NB4 (cell line): ENCODE data around the gene CBX1.

Experiments
- DNase-seq: peaks from one replicate; pipeline ENCODE4 v3.0.0; 2010; ENCODE audit warnings: low read depth
- H3K4me3 ChIP-seq: one replicate; pipeline ENCODE4 v1.5.1; 2011; ENCODE audit warnings: mild to moderate bottlenecking, low read depth, low read length, moderate library complexity
- CTCF ChIP-seq: IDR thresholded peaks from one replicate; pipeline ENCODE4 v1.5.1; 2012; ENCODE audit warnings: low read depth, low read length
- MAX ChIP-seq: IDR thresholded peaks from 2 replicates; pipeline ENCODE4 v1.6.1; 2011; ENCODE audit warnings: low read depth, low read length
- MYC ChIP-seq: IDR thresholded peaks from 2 replicates; pipeline ENCODE4 v1.6.1; 2011; ENCODE audit warnings: low read depth, low read length
- POLR2A ChIP-seq: IDR thresholded peaks from 2 replicates; pipeline ENCODE4 v1.6.1; 2011; ENCODE audit warnings: mild to moderate bottlenecking; ENCODE audit not compliant: insufficient read length; ENCODE audit errors: extremely low read depth

CBX1 gene

GRCh38 chr17:48104440-48104839 lies 3.2 kb upstream of the CBX1 start:
- TF ChIP-seq POLR2A (no peak), MYC (no peak), MAX (no peak), CTCF (no peak)
- no peak overlapping the region for H3K4me3 ChIP-seq
- no peak for DNase-seq

- H3K4me3 ChIP-seq = no peak overlapping the region
- peak; percentile 51 for DNase-seq
- TF ChIP-seq MYC (no peak), POLR2A (no peak), CTCF (no peak), MAX (no peak)
Observed at GRCh38 chr17:48102798-48103715, 1.8 kb upstream of the CBX1 start.

GRCh38 chr17:48102043-48102750 lies 919 bp upstream of the CBX1 start:
- DNase-seq = peak; percentile 79
- H3K4me3 ChIP-seq = peak overlapping the region; percentile 57
- TF ChIP-seq MYC (no peak), MAX (no peak), POLR2A (no peak), CTCF (no peak)

GRCh38 chr17:48100591-48101011 lies 677 bp downstream of the CBX1 start:
- TF ChIP-seq POLR2A (no peak), MYC (no peak), CTCF (no peak), MAX (no peak)
- no peak for DNase-seq
- H3K4me3 ChIP-seq = peak overlapping the region; percentile 76

GRCh38 chr17:48100160-48100559 lies 1.1 kb downstream of the CBX1 start:
- H3K4me3 ChIP-seq = peak overlapping the region; percentile 76
- no peak for TF ChIP-seq POLR2A
- no peak for TF ChIP-seq MYC
- TF ChIP-seq CTCF = no peak
- TF ChIP-seq MAX = no peak
- no peak for DNase-seq
